Activated CD8-positive, alpha-beta memory T cell treated with anti-CD3 and anti-CD28 coated beads, Interleukin-2, amount 10 ng/mL, durations not matched to agents 7 days and 5 days (primary cell): Measurements from ENCODE around the gene GPR12. TPM values are rescaled to one million over a fixed set of nuclear protein-coding genes. Genes with fewer than 3 reads are reported as not detected.

Experiments used
- ATAC-seq: fragments of 150-1000 bp; cut with Tn5 transposase; one replicate; pipeline ENCODE4 v1.10.0; 2021; ENCODE audit warnings: moderate library complexity
- CTCF ChIA-PET: fragments of 350-600 bp; sonication (Branson Sonifier 250); formaldehyde crosslinking; loops from one replicate; lab custom pipeline; 2021; ENCODE audit warnings: antibody characterized with exemption; lab: Charles Lee
- DNase-seq: peaks from one replicate; pipeline ENCODE4 v3.0.0-alpha.2; 2020
- H3K27ac Mint-ChIP-seq: one replicate; pipeline ENCODE4 v1.8.0; 2021; ENCODE audit warnings: mild to moderate bottlenecking, mixed read lengths
- H3K27me3 Mint-ChIP-seq: one replicate; pipeline ENCODE4 v1.8.0; 2021; ENCODE audit warnings: mixed read lengths
- H3K36me3 Mint-ChIP-seq: one replicate; pipeline ENCODE4 v1.8.0; 2021; ENCODE audit warnings: mild to moderate bottlenecking, mixed read lengths
- H3K4me1 Mint-ChIP-seq: one replicate; pipeline ENCODE4 v1.8.0; 2021; ENCODE audit warnings: mixed read lengths
- H3K4me3 Mint-ChIP-seq: one replicate; pipeline ENCODE4 v1.8.0; 2021; ENCODE audit warnings: mild to moderate bottlenecking, moderate library complexity, mixed read lengths
- H3K9me3 Mint-ChIP-seq: one replicate; pipeline ENCODE4 v1.8.0; 2022; ENCODE audit warnings: low read depth, mixed read lengths
- total RNA-seq, 2 experiments: library from RNA; stranded (reverse); gene quantifications; one replicate each; pipeline ENCODE4 v1.2.3, GENCODE V29; 2021

GPR12 gene
- total RNA-seq, 2 experiments from 2014 or later, result not detected

- DNase-seq, result no peak
- no peak for ATAC-seq
- H3K36me3 Mint-ChIP-seq, result no peaks in the 10 kb centered on the region
- CTCF ChIA-PET, result interaction anchor here (1.3 to 1.8 kb wide), 2 partner anchors 37 to 64 kb away, joined by 3 to 4 read pairs; no protein-coding TSS in a partner anchor
- H3K27me3 Mint-ChIP-seq, result peaks cover 64% of the 10 kb centered on the region
- no peak overlapping the region for H3K4me3 Mint-ChIP-seq
- no peak overlapping the region for H3K27ac Mint-ChIP-seq
- H3K9me3 Mint-ChIP-seq, result no peaks in the 10 kb centered on the region
- peaks cover 7% of the 10 kb centered on the region for H3K4me1 Mint-ChIP-seq
Observed at GRCh38 chr13:26762745-26763345, 2.3 kb upstream of the GPR12 start.

- DNase-seq (no peak), ATAC-seq (no peak)
- Mint-ChIP-seq H3K27me3 (peaks cover 65% of the 10 kb centered on the region), H3K27ac (no peak overlapping the region), H3K4me1 (peaks cover 7% of the 10 kb centered on the region), H3K36me3 (no peaks in the 10 kb centered on the region), H3K9me3 (no peaks in the 10 kb centered on the region), H3K4me3 (no peak overlapping the region)
- CTCF ChIA-PET, result interaction anchor here (1.8 kb wide), 1 partner anchor 39 kb away, joined by 4 read pairs; no protein-coding TSS in a partner anchor
Observed at GRCh38 chr13:26760832-26761582, 421 bp upstream of the GPR12 start.

GRCh38 chr13:26759249-26759906 is 1.2 kb downstream of the GPR12 start:
- H3K9me3 Mint-ChIP-seq, result no peaks in the 10 kb centered on the region
- CTCF ChIA-PET, result no interaction called here
- H3K4me1 Mint-ChIP-seq, result peaks cover 7% of the 10 kb centered on the region
- peaks cover 63% of the 10 kb centered on the region for H3K27me3 Mint-ChIP-seq
- no peak overlapping the region for H3K4me3 Mint-ChIP-seq
- H3K27ac Mint-ChIP-seq, result no peak overlapping the region
- no peaks in the 10 kb centered on the region for H3K36me3 Mint-ChIP-seq
- no peak for ATAC-seq
- no peak for DNase-seq

DNA sequence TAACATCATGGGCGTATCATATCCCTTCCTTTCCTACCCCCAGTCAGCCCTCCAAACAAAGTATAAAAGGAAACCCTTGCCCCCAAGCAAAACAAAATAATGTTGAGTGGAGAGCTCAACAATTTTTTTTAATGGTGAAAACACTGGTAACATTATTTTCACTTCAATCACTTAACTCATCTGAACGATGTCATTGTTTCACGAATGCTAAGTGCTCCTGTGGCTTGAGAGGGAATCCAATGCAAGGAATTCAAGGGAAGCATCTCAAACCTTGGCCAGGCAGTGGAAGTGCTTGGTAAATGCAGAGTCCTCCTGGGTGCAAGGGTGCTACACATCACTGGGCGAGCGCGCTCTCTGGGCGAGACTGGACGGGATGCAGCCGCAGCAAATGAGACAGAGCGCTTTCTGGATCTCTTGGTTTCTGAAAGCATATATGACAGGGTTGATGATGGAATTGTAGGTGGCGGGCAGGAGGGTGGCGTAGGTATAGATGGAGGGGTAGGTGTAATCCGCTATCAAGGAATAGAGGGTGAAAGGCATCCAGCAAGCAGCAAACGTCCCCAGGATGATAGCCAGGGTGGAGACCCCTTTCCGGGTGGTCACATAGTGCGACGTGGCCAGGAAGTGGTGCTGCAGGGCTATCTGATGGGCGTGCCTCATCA is 2.0 kb downstream of the GPR12 start:
- CTCF ChIA-PET, result interaction anchor here (1.0 kb wide), 1 partner anchor 115 kb away, joined by 4 read pairs; no protein-coding TSS in a partner anchor
- ATAC-seq (no peak), DNase-seq (no peak)
- Mint-ChIP-seq H3K4me1 (peaks cover 7% of the 10 kb centered on the region), H3K27ac (no peak overlapping the region), H3K4me3 (no peak overlapping the region), H3K27me3 (peaks cover 57% of the 10 kb centered on the region), H3K36me3 (no peaks in the 10 kb centered on the region), H3K9me3 (no peaks in the 10 kb centered on the region)

DNA sequence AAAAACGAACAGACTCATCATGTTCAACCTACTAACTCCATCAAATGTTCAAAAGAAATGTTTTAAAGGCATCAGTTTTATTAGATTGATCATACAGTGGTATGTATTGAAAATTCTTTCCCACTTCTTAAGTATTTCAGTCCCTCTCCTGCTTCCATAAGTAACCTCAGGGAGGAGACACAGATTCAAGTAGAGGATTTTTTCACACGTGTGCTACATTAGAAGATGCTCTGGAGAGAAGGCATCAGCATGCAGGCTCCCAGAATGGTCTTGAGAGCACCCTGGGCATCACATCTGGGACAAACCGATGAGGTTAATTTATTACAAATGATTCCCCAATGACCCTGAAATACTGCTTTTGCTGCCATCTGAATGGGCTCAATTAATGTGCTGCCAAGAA is 3.6 kb downstream of the GPR12 start:
- no peak overlapping the region for H3K4me3 Mint-ChIP-seq
- H3K27ac Mint-ChIP-seq, result no peak overlapping the region
- ATAC-seq, result no peak
- no peaks in the 10 kb centered on the region for H3K36me3 Mint-ChIP-seq
- no peaks in the 10 kb centered on the region for H3K9me3 Mint-ChIP-seq
- peaks cover 7% of the 10 kb centered on the region for H3K4me1 Mint-ChIP-seq
- peaks cover 49% of the 10 kb centered on the region for H3K27me3 Mint-ChIP-seq
- no peak for DNase-seq
- CTCF ChIA-PET, result no interaction called here

DNA sequence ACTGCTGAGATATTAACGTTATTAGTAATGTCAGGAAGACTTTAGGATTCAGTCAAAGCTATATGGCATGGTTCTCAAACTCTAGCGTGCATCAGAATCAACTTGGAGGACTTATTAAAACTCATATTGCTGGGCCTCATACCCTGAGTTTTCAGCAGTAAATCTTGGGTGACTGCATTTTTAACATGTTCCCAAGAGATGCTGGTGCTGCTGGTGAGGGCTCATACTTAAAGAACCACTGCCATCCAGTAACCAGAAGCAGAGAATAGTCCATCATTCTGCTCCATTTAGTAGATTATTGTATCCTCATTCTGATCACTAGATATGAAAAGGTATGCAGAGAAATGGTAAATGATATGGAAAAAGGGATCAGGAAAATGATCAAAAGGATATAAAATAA is 7.9 kb downstream of the GPR12 start:
- CTCF ChIA-PET, result no interaction called here
- H3K36me3 Mint-ChIP-seq, result no peaks in the 10 kb centered on the region
- H3K9me3 Mint-ChIP-seq, result no peaks in the 10 kb centered on the region
- H3K27ac Mint-ChIP-seq, result no peak overlapping the region
- ATAC-seq (no peak), DNase-seq (no peak)
- no peaks in the 10 kb centered on the region for H3K4me1 Mint-ChIP-seq
- H3K4me3 Mint-ChIP-seq, result no peak overlapping the region
- peaks cover 25% of the 10 kb centered on the region for H3K27me3 Mint-ChIP-seq

DNA sequence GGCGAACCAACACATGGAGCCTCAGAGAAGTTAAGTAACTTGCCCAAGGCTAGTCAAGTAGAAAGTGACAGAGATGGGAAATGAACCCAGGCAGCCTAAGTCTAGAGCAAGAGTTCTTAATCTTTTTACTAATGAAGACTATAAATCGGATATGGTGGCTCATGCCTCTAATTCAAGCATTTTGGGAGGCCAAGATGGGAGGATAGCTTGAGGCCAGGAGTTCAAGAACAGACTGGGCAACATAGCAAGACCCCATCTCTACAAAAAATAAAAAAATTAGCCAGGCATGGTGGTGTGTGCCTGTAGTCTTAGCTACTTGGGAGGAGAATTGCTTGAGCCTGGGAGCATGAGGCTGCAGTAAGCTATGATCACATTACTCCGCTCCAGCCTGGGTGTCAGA is 10.7 kb downstream of the GPR12 start:
- ATAC-seq (no peak), DNase-seq (no peak)
- Mint-ChIP-seq H3K36me3 (no peaks in the 10 kb centered on the region), H3K9me3 (no peaks in the 10 kb centered on the region), H3K4me3 (no peak overlapping the region), H3K27ac (no peak overlapping the region), H3K4me1 (no peaks in the 10 kb centered on the region), H3K27me3 (peaks cover 35% of the 10 kb centered on the region)
- CTCF ChIA-PET, result interaction anchor here (1.1 kb wide), 1 partner anchor 35 kb away, joined by 3 read pairs; no protein-coding TSS in a partner anchor

- no peak for ATAC-seq
- Mint-ChIP-seq H3K27ac (no peak overlapping the region), H3K36me3 (no peaks in the 10 kb centered on the region), H3K4me3 (no peak overlapping the region), H3K9me3 (no peaks in the 10 kb centered on the region), H3K27me3 (peaks cover 41% of the 10 kb centered on the region), H3K4me1 (no peaks in the 10 kb centered on the region)
- DNase-seq, result no peak
- CTCF ChIA-PET, result interaction anchor here (1.1 to 1.4 kb wide), 2 partner anchors 36 to 123 kb away, joined by 3 read pairs; no protein-coding TSS in a partner anchor
Observed at GRCh38 chr13:26749285-26749684, 11.3 kb downstream of the GPR12 start.

GRCh38 chr13:26747706-26748105 is 12.9 kb downstream of the GPR12 start:
- H3K36me3 Mint-ChIP-seq, result no peaks in the 10 kb centered on the region
- H3K4me3 Mint-ChIP-seq, result no peak overlapping the region
- H3K9me3 Mint-ChIP-seq, result no peaks in the 10 kb centered on the region
- CTCF ChIA-PET, result no interaction called here
- H3K27ac Mint-ChIP-seq, result no peak overlapping the region
- peaks cover 50% of the 10 kb centered on the region for H3K27me3 Mint-ChIP-seq
- DNase-seq (no peak), ATAC-seq (no peak)
- no peaks in the 10 kb centered on the region for H3K4me1 Mint-ChIP-seq

DNA sequence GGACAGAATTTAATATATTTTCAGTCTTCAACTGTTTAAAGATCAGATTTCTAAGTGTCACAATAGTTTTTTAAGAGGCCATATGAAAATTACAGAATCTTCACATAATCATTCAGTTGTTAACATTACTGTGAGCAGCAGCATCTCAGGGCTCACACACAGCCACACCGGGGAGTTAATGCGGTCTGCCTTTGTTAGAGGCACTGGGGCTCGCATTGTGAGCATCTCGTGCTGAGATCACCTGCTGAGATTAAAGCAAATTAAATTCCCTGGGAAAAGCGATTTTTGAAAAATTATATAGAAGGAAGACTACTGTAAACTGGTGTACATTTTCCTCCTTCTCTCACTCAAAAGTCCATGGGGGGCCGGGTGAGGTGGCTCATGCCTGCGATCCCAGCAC is 16.6 kb downstream of the GPR12 start:
- H3K27ac Mint-ChIP-seq, result no peak overlapping the region
- peaks cover 46% of the 10 kb centered on the region for H3K27me3 Mint-ChIP-seq
- H3K9me3 Mint-ChIP-seq, result peaks cover 5% of the 10 kb centered on the region
- H3K4me1 Mint-ChIP-seq, result no peaks in the 10 kb centered on the region
- H3K4me3 Mint-ChIP-seq, result no peak overlapping the region
- no peak for DNase-seq
- CTCF ChIA-PET, result no interaction called here
- no peak for ATAC-seq
- no peaks in the 10 kb centered on the region for H3K36me3 Mint-ChIP-seq

GRCh38 chr13:26742691-26743358 is 17.8 kb downstream of the GPR12 start:
- ATAC-seq, result no peak
- no peak overlapping the region for H3K4me3 Mint-ChIP-seq
- H3K36me3 Mint-ChIP-seq, result no peaks in the 10 kb centered on the region
- DNase-seq, result no peak
- peaks cover 46% of the 10 kb centered on the region for H3K27me3 Mint-ChIP-seq
- H3K27ac Mint-ChIP-seq, result no peak overlapping the region
- CTCF ChIA-PET, result no interaction called here
- no peaks in the 10 kb centered on the region for H3K4me1 Mint-ChIP-seq
- peaks cover 8% of the 10 kb centered on the region for H3K9me3 Mint-ChIP-seq

DNA sequence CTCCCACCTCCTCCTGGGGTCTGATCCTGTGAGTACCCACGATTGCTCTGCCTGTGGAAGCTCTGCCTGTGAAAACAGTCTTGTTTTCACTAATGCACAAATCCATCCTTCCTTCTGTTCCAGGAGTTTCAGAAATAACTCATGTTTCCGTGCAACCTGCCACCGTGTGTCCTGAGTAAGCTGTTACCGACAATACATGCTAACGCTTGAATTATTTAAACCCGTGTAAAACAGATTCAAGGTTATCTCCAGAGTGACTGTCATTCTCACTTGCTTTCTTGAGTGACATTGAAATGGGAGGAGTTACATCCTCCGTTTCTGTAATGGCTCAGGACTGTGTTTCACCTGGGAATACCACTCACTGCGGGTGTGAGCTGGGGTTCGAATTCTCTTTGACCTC is 24.9 kb downstream of the GPR12 start:
- ATAC-seq (no peak), DNase-seq (no peak)
- Mint-ChIP-seq H3K9me3 (peaks cover 12% of the 10 kb centered on the region), H3K27me3 (peaks cover 5% of the 10 kb centered on the region), H3K4me1 (no peaks in the 10 kb centered on the region), H3K36me3 (no peaks in the 10 kb centered on the region), H3K27ac (no peak overlapping the region), H3K4me3 (no peak overlapping the region)
- CTCF ChIA-PET, result no interaction called here

DNA sequence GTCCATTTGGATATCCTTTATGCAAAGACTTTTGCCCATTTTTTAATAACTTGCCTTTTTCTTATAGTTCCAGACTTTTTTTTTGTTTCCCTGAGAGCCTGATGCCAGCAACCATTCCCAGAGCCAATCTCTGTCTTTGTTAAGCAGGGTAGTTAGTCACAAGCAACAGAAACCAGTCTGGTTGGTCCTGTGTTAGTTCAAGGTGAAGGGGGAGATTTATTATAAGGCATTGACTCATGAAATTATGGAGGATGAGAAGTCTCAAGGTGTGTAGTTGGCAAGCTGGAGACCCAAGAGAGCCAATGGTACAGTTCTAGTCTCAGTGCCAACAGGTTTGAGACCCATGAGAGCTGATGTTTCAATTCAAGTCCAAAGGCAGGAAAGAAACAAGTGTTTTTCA is 33.0 kb downstream of the GPR12 start:
- Mint-ChIP-seq H3K36me3 (no peaks in the 10 kb centered on the region), H3K27me3 (peaks cover 4% of the 10 kb centered on the region), H3K4me3 (no peak overlapping the region), H3K9me3 (peaks cover 3% of the 10 kb centered on the region), H3K27ac (no peak overlapping the region), H3K4me1 (no peaks in the 10 kb centered on the region)
- no peak for ATAC-seq
- CTCF ChIA-PET, result no interaction called here
- DNase-seq, result no peak
